LNCaP clone FGC (cell line): Measurements from ENCODE around the gene GRIP2.

Experiments
- DNase-seq: peaks from one replicate; pipeline ENCODE4 v3.0.0-alpha.2; 2011; ENCODE audit warnings: low read depth
- H3K4me3 ChIP-seq: 2 replicates; pipeline ENCODE4 v1.5.1; 2011; ENCODE audit warnings: mild to moderate bottlenecking, low read depth, low read length, control low read depth
- TF ChIP-seq, protein P1 (sequence below): IDR thresholded peaks from 2 replicates; pipeline ENCODE4 v1.5.1; 2012; ENCODE audit warnings: mild to moderate bottlenecking; ENCODE audit not compliant: control insufficient read depth, insufficient read depth; ENCODE audit errors: extremely low read depth

GRIP2 gene

GRCh38 chr3:14455571-14456317, 84.4 kb downstream of the GRIP2 start:
- peak; percentile 68 for DNase-seq
- H3K4me3 ChIP-seq: no peak overlapping the region
- TF ChIP-seq, protein P1, sequence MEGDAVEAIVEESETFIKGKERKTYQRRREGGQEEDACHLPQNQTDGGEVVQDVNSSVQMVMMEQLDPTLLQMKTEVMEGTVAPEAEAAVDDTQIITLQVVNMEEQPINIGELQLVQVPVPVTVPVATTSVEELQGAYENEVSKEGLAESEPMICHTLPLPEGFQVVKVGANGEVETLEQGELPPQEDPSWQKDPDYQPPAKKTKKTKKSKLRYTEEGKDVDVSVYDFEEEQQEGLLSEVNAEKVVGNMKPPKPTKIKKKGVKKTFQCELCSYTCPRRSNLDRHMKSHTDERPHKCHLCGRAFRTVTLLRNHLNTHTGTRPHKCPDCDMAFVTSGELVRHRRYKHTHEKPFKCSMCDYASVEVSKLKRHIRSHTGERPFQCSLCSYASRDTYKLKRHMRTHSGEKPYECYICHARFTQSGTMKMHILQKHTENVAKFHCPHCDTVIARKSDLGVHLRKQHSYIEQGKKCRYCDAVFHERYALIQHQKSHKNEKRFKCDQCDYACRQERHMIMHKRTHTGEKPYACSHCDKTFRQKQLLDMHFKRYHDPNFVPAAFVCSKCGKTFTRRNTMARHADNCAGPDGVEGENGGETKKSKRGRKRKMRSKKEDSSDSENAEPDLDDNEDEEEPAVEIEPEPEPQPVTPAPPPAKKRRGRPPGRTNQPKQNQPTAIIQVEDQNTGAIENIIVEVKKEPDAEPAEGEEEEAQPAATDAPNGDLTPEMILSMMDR: no peak

DNA sequence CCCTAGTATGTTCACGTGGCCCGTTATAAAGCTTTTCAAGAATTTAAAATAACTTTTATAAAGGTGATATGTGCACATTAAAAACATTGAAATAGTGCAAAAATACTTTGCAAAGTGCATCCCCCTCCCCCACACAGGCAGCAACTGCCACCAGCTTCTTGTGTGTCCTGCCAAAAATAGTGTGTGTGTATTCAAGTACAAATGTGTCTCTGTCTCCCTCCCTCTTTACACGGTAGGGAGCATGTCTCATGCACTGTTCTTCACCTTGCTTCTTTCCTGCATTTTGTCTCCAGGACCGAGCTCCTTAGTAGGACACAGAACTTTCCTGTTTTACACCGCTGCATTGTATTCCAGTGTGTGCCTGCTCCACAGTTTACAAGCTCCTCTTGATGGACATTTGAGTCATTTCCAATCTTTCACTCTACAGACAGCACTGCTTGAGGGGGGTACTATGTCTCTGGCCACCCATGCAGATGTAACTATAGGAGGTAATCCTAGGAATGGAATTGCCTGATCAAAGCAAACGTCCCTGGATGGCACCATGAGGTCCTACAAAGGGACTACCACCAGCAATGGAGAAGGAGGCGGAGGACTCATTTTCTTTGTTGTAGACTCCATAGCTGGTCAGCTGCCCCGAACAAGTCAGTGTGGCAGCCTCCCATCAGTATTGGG, 85.4 kb downstream of the GRIP2 start:
- TF ChIP-seq, protein P1: no peak
- no peak overlapping the region for H3K4me3 ChIP-seq

DNA sequence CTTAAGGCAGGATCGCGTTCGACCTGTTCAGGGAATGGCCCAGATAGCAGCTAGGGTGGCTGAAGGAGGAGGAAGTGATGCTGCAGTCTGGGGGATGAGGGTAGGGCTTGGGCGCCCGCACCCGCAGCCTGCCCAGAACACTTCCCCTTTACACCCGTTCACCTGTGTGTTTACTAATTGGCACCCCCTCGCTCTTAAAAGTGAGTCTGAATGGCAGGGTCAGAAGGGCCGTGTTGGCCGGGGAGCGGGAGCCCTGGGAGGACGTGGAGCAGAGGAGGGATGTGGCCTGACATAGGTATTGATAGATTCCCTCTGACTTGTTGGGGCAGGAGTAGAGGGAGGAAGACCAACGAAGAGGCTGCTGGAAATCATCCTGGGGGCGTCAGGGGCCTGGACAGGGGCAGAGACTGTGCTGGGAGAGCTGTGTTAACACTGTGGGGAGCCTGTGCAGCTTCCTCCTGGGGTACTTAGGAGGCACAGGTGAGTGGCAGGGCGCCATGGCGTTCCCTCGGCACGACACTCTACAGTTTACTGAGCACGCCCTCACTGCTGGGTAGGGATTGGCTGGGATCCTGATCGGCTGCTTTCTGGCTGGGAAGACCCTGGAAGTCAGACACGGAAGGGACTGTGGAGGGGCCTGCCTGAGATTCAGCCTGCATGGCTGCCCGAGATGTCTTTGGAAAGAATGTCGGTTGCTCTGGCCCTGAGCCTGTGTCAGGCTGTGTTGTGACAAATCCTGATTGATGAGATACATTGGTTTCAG, 86.1 kb downstream of the GRIP2 start:
- no peak for DNase-seq
- TF ChIP-seq, protein P1: no peak
- H3K4me3 ChIP-seq: no peak overlapping the region

More for the DNA sequence above, 85.4 kb downstream of the GRIP2 start:
- no peak for DNase-seq

DNA sequence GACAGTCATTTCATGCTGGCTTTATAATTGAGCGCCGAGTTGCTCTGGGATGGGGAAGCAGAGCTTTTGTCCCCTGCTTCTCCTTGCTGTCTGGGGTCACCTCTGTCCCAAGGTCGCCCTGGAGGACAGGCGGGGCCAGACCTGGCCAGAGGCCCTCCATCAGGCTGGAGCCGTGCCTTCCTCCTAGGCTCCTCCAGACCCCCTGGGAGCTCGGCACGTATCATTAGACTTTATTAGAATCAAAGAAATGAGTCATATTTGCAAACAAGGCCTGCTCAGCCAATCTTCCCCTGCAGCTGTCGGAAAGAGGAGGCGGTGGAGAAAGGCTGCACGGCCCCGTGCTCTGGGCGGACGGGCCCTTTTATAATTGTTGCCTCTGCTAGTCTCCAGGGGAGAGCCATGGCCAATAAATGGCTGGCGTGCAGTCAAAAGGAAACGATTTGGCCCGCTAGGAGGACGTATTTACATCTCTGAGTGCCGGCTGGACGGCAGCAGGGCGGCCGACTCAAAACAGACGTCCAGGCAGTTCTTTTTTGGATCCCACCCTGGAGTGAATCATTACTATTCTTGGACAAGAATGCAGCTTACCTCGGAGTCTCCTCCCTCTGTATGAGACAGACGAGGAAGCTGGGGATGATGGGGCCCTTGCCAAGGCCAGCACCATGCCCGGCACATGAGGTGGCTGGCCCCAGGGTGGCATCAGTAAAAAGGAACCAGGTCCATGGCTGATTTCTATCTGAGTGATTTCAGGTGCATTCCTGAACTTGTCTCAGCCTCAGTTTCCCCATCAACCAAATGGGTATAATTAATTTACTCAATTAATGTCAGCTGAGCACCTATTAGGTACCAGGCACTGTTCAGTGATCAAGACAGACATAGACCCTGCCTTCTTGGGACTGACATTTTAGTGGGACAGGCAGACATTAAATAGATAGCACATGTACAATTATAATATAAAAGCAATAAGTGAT, 87.1 kb downstream of the GRIP2 start:
- DNase-seq: peak; percentile 91
- TF ChIP-seq, protein P1: no peak
- no peak overlapping the region for H3K4me3 ChIP-seq

- TF ChIP-seq, protein P1: no peak
- no peak overlapping the region for H3K4me3 ChIP-seq
- DNase-seq: no peak
Observed at GRCh38 chr3:14451844-14452739, 88.0 kb downstream of the GRIP2 start.
